ENCODE results near the gene ZNF85.
A peak's percentile ranks its signal among the peaks of the same experiment; 100 is the strongest.
"Not testable (repeated sequence)": the region's sequence is repeated elsewhere in the genome, so short reads cannot be mapped to it uniquely, and the experiment has no call there.

Gene ZNF85

DNA sequence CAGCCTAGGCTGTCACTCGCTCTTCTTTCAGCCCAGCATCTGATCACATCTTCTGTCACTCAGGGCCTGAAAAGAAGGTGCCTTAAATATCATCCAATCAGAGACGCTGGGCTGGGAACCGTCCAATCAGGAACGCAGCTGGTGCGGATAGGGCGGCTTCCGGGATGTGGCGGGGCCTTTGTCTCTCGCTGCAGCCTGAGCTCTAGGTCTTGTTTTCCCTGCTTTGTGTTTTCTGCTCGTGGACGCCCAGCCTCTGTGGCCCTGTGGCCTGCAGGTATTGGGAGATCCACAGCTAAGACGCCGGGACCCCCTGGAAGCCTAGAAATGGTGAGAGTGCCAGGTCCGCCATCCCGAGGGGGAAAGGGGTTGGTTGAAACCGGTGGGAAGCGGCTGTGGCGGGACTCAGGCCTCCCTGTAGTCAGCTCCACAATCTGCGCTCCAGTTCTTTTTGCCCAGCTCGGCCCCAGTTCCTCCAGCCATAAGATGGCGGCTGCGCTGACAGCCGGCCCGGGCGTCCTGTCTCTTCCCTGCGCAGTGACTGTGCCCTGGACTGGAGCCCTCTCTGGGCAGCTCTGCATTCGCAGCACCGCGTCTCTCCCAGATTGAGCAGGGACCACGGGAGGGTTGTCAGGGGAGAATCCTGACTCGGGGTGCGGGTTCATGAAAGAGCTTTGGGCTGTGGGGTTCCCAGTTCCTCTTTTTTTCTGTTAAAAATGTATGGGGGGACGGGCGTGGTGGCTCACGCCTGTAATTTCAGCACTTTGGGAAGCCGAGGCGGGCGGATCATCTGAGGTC lies at the start of gene ZNF85:
Gene ZNF85, plus strand, starts transcription at position 175 of the 795 bp plus-strand sequence. Its CDS starts 150 bp downstream, at position 325.
- peak; percentile 70 for DNase-seq (ENCODE audit: low read depth)

- DNase-seq (ENCODE audit: low read depth), result no peak
These were observed 43.5 kb upstream of the ZNF85 start for GRCh38 chr19:20879501-20879900.

DNA sequence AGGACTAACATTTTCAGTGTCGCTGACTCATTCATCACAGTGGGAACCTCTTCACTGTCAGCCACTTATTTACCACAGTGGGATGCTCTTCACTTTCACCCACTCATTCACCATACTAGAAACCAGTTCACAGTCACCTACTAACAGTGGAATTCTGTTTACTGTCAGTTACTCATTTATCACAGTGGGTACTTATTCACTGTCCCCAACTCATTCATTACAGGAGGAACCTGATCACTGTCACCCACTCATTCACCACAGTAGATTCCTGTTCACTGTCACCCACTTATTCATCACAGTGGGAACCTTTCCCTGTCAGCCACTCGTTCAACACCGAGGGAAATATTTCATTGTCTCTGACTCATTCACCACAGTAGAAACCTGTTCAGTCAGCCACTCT lies 10.1 kb upstream of the ZNF85 start:
- DNase-seq (ENCODE audit: low read depth), result no peak

- no peak for DNase-seq (ENCODE audit: low read depth)
These were observed 2.4 kb downstream of the ZNF85 start for GRCh38 chr19:20925481-20925880.

GRCh38 chr19:20926796-20927195 lies 3.7 kb downstream of the ZNF85 start:
- DNase-seq (ENCODE audit: low read depth), result no peak

DNA sequence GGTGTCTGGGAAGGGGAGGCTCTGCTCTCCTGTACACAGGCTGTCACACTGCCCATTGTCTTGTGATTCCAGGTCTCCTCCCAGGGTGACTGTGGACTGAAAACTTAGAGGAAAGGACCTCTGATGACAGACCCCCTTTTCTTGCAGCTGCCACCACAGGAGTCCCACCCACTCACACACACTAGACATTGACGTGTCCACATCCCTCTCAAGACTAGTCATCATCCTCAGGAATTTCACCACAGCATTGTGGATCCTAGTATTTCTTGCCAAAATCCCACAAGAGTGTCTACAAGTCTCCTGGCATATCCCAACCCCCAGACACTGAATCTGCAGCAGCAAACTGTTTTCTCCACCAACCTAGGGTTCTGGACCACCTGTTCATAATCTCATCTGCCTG lies 5.3 kb downstream of the ZNF85 start:
- DNase-seq (ENCODE audit: low read depth), result no peak

GRCh38 chr19:20936322-20936947 lies 13.4 kb downstream of the ZNF85 start:
- DNase-seq (ENCODE audit: low read depth), result not testable (repeated sequence)

DNA sequence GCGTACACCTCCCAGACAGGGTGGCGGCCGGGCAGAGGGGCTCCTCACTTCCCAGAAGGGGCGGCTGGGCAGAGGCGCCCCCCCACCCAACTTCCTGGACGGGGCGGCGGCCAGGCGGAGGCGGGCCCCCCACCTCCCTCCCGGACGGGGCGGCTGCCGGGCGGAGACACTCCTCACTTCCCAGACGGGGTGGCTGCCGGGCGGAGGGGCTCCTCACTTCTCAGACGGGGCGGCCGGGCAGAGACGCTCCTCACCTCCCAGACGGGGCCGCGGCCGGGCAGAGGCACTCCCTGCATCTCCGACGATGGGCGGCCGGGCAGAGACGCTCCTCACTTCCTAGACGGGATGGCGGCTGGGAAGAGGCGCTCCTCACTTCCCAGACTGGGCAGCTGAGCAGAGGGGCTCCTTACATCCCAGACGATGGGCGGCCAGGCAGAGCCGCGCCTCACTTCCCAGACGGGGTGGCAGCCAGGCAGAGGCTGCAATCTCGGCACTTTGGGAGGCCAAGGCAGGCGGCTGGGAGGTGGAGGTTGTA lies 29.6 kb downstream of the ZNF85 start:
- DNase-seq (ENCODE audit: low read depth), result not testable (repeated sequence)

DNA sequence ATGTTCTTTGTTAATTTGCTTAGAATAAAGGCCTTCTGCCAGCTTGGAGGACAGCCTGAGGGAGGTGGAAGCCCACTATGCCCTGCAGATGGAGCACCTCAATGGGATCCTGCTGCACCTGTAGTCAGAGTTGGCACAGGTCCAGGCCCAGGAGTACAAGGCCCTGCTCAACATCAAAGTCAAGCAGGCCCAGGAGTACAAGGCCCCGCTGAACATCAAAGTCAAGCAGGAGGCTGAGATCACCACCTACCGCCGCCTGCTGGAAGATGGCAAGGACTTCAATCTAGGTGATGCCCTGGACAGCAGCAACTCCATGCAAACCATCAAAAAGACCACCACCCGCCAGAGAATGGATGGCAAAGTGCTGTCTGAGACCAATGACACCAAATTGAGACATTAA lies 41.7 kb downstream of the ZNF85 start:
- DNase-seq (ENCODE audit: low read depth), result no peak

DNA sequence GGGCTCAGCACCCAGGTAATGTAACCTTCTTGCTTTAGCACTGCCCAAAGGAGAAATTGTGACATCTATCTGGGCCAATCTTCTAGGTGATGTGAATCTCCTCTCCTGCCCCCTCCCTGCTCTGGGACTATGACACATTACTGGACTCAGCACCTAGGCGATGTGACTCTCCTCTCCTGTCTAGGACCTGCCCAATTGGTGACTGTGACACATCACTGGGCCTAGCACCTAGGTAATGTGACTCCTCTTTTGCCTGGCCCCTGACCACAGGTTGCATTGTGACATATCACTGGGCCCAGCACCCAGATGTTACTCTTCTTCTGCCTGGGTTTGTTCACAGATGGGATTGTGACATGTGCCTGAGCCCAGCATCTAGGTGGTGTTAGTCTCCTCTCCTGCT lies 45.0 kb downstream of the ZNF85 start:
- no peak for DNase-seq (ENCODE audit: low read depth)

GRCh38 chr19:20969498-20969897 lies 46.4 kb downstream of the ZNF85 start:
- no peak for DNase-seq (ENCODE audit: low read depth)

GRCh38 chr19:20969898-20970297 lies 46.8 kb downstream of the ZNF85 start:
- DNase-seq (ENCODE audit: low read depth), result no peak

DNA sequence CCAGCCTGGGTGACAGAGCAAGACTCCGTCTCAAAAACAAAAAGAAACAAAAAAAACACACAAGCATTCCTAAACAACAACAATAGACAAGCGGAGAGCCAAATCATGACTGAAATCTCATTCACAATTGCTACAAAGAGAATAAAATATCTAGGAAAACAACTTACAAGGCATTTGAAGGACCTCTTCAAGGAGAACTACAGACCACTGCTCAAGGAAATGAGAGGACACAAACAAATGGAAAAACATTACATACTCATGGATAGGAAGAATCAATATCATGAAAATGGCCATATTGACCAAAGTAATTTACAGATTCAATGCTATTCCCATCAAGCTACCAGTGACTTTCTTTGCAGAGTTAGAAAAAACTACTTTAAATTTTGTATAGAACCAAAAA lies 69.7 kb downstream of the ZNF85 start:
- DNase-seq (ENCODE audit: low read depth), result not testable (repeated sequence)

GRCh38 chr19:20999731-21000352 lies 76.8 kb downstream of the ZNF85 start:
- peak; percentile 72 for DNase-seq (ENCODE audit: low read depth)
